K562 (cell line): ENCODE measurements around the gene EYA3.

Source experiments
- POLR2AphosphoS5 ChIP-seq: IDR thresholded peaks from 2 replicates; pipeline ENCODE4 v1.6.1; 2011; ENCODE audit warnings: mild to moderate bottlenecking, low read depth, low read length, moderate library complexity; ENCODE audit not compliant: control insufficient read depth, insufficient read depth
- RAD51 ChIP-seq: fragments of 450-650 bp; IDR thresholded peaks from 2 replicates; pipeline ENCODE4 v1.7.1; 2016; ENCODE audit warnings: low read depth, mild to moderate bottlenecking, borderline replicate concordance
- SIX5 ChIP-seq, 2 experiments: IDR thresholded peaks; 2 replicates each; pipeline ENCODE4 v1.6.1; 2011; ENCODE audit warnings: low read length in 2 of 2, borderline replicate concordance in 1 of 2, low read depth in 1 of 2, mild to moderate bottlenecking in 1 of 2, moderate library complexity in 1 of 2; ENCODE audit not compliant: insufficient read depth in 1 of 2

DNA sequence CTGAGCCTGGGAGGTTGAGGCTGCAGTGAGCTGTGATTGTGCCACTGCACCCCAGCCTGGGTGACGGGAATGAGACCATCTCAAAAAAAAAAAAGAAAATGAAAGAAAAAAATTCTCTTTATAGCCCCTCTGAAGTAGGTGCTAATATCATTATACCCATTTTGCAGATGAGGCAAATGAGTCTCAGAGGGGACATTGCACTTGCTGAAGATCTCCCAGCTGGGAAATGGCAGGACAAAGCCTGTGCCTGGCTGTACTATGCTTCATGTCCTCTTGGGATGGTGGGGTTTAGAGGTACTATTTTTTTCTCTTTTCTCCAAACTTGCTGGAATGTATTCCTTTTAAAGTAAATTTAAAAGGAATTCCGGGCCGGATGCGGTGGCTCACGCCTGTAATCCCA lies 152.0 kb downstream of the EYA3 start:
- no peak for TF ChIP-seq RAD51
- no peak for TF ChIP-seq SIX5 (IDR thresholded peaks at IDR 0.05; ENCODE audit: borderline replicate concordance in 1 of 2, insufficient read depth in 1 of 2, low read depth in 1 of 2, low read length in 2 of 2)
- TF ChIP-seq POLR2AphosphoS5 = no peak
